Measurements from ENCODE around the gene LSAMP.

The LSAMP gene

GRCh38 chr3:116350119-116350733 is 95.1 kb downstream of the LSAMP start:
- no peak for DNase-seq

- no peak for DNase-seq
Observed at GRCh38 chr3:116348216-116348615, 97.1 kb downstream of the LSAMP start.

GRCh38 chr3:116342499-116342898 is 102.8 kb downstream of the LSAMP start:
- DNase-seq = no peak

GRCh38 chr3:116341899-116342298 is 103.4 kb downstream of the LSAMP start:
- no peak for DNase-seq

- no peak for DNase-seq
Observed at GRCh38 chr3:116341381-116341780, 103.9 kb downstream of the LSAMP start.

GRCh38 chr3:116340680-116341216 is 104.5 kb downstream of the LSAMP start:
- DNase-seq = no peak

- no peak for DNase-seq
Observed at GRCh38 chr3:116339441-116340028, 105.8 kb downstream of the LSAMP start.

- DNase-seq = no peak
Observed at GRCh38 chr3:116338713-116339112, 106.6 kb downstream of the LSAMP start.

GRCh38 chr3:116337229-116337628 is 108.1 kb downstream of the LSAMP start:
- no peak for DNase-seq

GRCh38 chr3:116331380-116331779 is 113.9 kb downstream of the LSAMP start:
- DNase-seq = no peak

- DNase-seq = no peak
Observed at GRCh38 chr3:116322750-116323375, 122.4 kb downstream of the LSAMP start.

GRCh38 chr3:116318370-116318769 is 126.9 kb downstream of the LSAMP start:
- DNase-seq = no peak

GRCh38 chr3:116316771-116317170 is 128.5 kb downstream of the LSAMP start:
- DNase-seq = no peak

- no peak for DNase-seq
Observed at GRCh38 chr3:116314476-116314875, 130.8 kb downstream of the LSAMP start.

- DNase-seq = no peak
Observed at GRCh38 chr3:116306720-116307119, 138.6 kb downstream of the LSAMP start.

GRCh38 chr3:116306149-116306548 is 139.1 kb downstream of the LSAMP start:
- DNase-seq = no peak

GRCh38 chr3:116302087-116302747 is 143.1 kb downstream of the LSAMP start:
- no peak for DNase-seq

- no peak for DNase-seq
Observed at GRCh38 chr3:116301422-116301821, 143.9 kb downstream of the LSAMP start.

GRCh38 chr3:116300226-116300625 is 145.1 kb downstream of the LSAMP start:
- no peak for DNase-seq

GRCh38 chr3:116299646-116300081 is 145.6 kb downstream of the LSAMP start:
- no peak for DNase-seq

GRCh38 chr3:116298151-116298550 is 147.1 kb downstream of the LSAMP start:
- DNase-seq = no peak

- DNase-seq = no peak
Observed at GRCh38 chr3:116291141-116291540, 154.1 kb downstream of the LSAMP start.

GRCh38 chr3:116288485-116288884 is 156.8 kb downstream of the LSAMP start:
- DNase-seq = no peak

All from NK-92 treated with Interleukin-12 subunit alpha and Interleukin-12 subunit beta, amount 100 ng/mL, for 24 hours (cell line).